Measurements from ENCODE around the gene CACNA2D2.

DNA sequence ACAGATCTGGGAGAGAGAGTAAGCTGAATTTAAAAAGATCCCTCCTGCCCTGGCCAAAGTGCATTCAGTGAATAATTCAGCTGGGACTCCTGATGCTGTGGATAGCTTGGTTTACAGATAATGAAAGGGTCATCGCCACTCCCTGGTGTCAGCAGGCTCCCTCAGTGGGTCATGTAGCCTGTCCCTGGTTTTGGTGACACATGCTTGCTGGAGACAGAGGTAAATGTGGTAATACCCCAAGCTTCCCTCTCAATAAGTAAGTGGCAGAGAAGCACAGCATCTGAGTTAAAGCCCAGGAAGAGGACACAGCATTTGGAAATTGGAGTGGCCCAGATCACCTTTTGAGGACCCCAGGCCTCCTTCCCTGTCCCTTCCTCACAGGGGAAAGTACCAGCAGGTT is 146.0 kb downstream of the CACNA2D2 start:
- TF ChIP-seq, protein P1, sequence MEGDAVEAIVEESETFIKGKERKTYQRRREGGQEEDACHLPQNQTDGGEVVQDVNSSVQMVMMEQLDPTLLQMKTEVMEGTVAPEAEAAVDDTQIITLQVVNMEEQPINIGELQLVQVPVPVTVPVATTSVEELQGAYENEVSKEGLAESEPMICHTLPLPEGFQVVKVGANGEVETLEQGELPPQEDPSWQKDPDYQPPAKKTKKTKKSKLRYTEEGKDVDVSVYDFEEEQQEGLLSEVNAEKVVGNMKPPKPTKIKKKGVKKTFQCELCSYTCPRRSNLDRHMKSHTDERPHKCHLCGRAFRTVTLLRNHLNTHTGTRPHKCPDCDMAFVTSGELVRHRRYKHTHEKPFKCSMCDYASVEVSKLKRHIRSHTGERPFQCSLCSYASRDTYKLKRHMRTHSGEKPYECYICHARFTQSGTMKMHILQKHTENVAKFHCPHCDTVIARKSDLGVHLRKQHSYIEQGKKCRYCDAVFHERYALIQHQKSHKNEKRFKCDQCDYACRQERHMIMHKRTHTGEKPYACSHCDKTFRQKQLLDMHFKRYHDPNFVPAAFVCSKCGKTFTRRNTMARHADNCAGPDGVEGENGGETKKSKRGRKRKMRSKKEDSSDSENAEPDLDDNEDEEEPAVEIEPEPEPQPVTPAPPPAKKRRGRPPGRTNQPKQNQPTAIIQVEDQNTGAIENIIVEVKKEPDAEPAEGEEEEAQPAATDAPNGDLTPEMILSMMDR (IDR thresholded peaks at IDR 0.05; ENCODE audit: low read length) = no peak
- no peak for TF ChIP-seq EZH2 (optimal IDR thresholded peaks at IDR 0.05; ENCODE audit: low read depth, low read length)
